ENCODE measurements around the gene HPCAL1. TPM values are rescaled to one million over a fixed set of nuclear protein-coding genes. Genes with fewer than 3 reads are reported as not detected.

Gene HPCAL1
- total RNA-seq, 1 donor from 2014 or later = 15.9 TPM

- peak overlapping the region; percentile 96 for H3K4me3 Mint-ChIP-seq
- ChIA-PET CTCF (interaction anchor here (0.7 to 9.4 kb wide), 4 partner anchors 11 to 180 kb away, joined by 3 to 94 read pairs (median 8); no protein-coding TSS in a partner anchor), POLR2A (interaction anchor here (1.2 to 4.5 kb wide), 9 partner anchors 21 to 143 kb away, joined by 3 to 71 read pairs (median 22); partner anchors contain the start of gene ODC1)
- intact Hi-C loops (cut with micrococcal nuclease) = loop anchor here (10.0 kb wide), 1 partner anchor 510 kb away; the partner anchor contains the start of gene PDIA6
- H3K36me3 Mint-ChIP-seq (ENCODE audit: low read depth) = peaks cover 2% of the 10 kb centered on the region
- ATAC-seq (ENCODE audit: low read depth) (no peak), DNase-seq (no peak)
- no peak for TF ChIP-seq CTCF (IDR thresholded peaks at IDR 0.05)
- H3K27me3 Mint-ChIP-seq = no peaks in the 10 kb centered on the region
- peaks cover 53% of the 10 kb centered on the region for H3K4me1 Mint-ChIP-seq
- H3K27ac Mint-ChIP-seq = no peak overlapping the region
- H3K9me3 Mint-ChIP-seq = no peaks in the 10 kb centered on the region
Observed at GRCh38 chr2:10304458-10305253, 2.0 kb downstream of the HPCAL1 start.

GRCh38 chr2:10305254-10305635 lies 2.5 kb downstream of the HPCAL1 start:
- Mint-ChIP-seq H3K27ac (no peak overlapping the region), H3K36me3 (ENCODE audit: low read depth) (peaks cover 2% of the 10 kb centered on the region), H3K27me3 (no peaks in the 10 kb centered on the region), H3K4me1 (peaks cover 57% of the 10 kb centered on the region), H3K4me3 (peak overlapping the region; percentile 53), H3K9me3 (no peaks in the 10 kb centered on the region)
- ATAC-seq (ENCODE audit: low read depth) (no peak), DNase-seq (no peak)
- CTCF ChIA-PET = interaction anchor here (0.7 to 9.4 kb wide), 2 partner anchors 10 to 103 kb away, joined by 3 to 94 read pairs; no protein-coding TSS in a partner anchor
- no peak for TF ChIP-seq CTCF (IDR thresholded peaks at IDR 0.05)
- intact Hi-C loops (cut with micrococcal nuclease) = loop anchor here (10.0 kb wide), 1 partner anchor 510 kb away; the partner anchor contains the start of gene PDIA6
- POLR2A ChIA-PET = interaction anchor here (1.2 to 2.7 kb wide), 3 partner anchors 70 to 143 kb away, joined by 3 to 10 read pairs (median 4); partner anchors contain the start of gene ODC1

GRCh38 chr2:10305715-10306114 lies 3.0 kb downstream of the HPCAL1 start:
- Mint-ChIP-seq H3K27me3 (no peaks in the 10 kb centered on the region), H3K36me3 (ENCODE audit: low read depth) (peaks cover 2% of the 10 kb centered on the region), H3K4me3 (no peak overlapping the region), H3K9me3 (no peaks in the 10 kb centered on the region), H3K4me1 (peaks cover 57% of the 10 kb centered on the region), H3K27ac (no peak overlapping the region)
- intact Hi-C loops (cut with micrococcal nuclease) = loop anchor here (10.0 kb wide), 1 partner anchor 509 kb away; the partner anchor contains the start of gene PDIA6
- DNase-seq (no peak), ATAC-seq (ENCODE audit: low read depth) (no peak)
- TF ChIP-seq CTCF (IDR thresholded peaks at IDR 0.05) = no peak
- ChIA-PET POLR2A (interaction anchor here (1.2 to 1.4 kb wide), 2 partner anchors 139 to 142 kb away, joined by 3 to 4 read pairs; partner anchors contain the start of gene ODC1), CTCF (interaction anchor here (0.7 to 9.4 kb wide), 3 partner anchors 10 to 103 kb away, joined by 3 to 94 read pairs (median 3); no protein-coding TSS in a partner anchor)

GRCh38 chr2:10306901-10307463 lies 4.3 kb downstream of the HPCAL1 start:
- POLR2A ChIA-PET = no interaction called here
- Mint-ChIP-seq H3K4me1 (peaks cover 49% of the 10 kb centered on the region), H3K27me3 (no peaks in the 10 kb centered on the region), H3K4me3 (no peak overlapping the region), H3K27ac (no peak overlapping the region), H3K36me3 (ENCODE audit: low read depth) (peaks cover 2% of the 10 kb centered on the region), H3K9me3 (no peaks in the 10 kb centered on the region)
- ATAC-seq (ENCODE audit: low read depth) (no peak), DNase-seq (no peak)
- CTCF ChIA-PET = interaction anchor here (0.6 to 9.4 kb wide), 3 partner anchors 25 to 101 kb away, joined by 3 to 94 read pairs (median 4); no protein-coding TSS in a partner anchor
- TF ChIP-seq CTCF (IDR thresholded peaks at IDR 0.05) = no peak
- intact Hi-C loops (cut with micrococcal nuclease) = loop anchor here (10.0 kb wide), 1 partner anchor 508 kb away; the partner anchor contains the start of gene PDIA6

Data from activated B cell treated with CpG ODN at 0.5 μM for 24 hours (primary cell).